Activated T-helper 1 cell treated with anti-CD3 and anti-CD28 coated beads, Interleukin-2, amount 50 U/mL, for 16 hours (primary cell): Measurements from ENCODE around the gene TRIP13.

Source experiments
- DNase-seq, 2 donors: peaks; one replicate each; pipeline ENCODE4 v3.0.0-alpha.2; 2020; ENCODE audit warnings: low read depth in 1 of 2, low spot score in 1 of 2

Gene TRIP13

DNA sequence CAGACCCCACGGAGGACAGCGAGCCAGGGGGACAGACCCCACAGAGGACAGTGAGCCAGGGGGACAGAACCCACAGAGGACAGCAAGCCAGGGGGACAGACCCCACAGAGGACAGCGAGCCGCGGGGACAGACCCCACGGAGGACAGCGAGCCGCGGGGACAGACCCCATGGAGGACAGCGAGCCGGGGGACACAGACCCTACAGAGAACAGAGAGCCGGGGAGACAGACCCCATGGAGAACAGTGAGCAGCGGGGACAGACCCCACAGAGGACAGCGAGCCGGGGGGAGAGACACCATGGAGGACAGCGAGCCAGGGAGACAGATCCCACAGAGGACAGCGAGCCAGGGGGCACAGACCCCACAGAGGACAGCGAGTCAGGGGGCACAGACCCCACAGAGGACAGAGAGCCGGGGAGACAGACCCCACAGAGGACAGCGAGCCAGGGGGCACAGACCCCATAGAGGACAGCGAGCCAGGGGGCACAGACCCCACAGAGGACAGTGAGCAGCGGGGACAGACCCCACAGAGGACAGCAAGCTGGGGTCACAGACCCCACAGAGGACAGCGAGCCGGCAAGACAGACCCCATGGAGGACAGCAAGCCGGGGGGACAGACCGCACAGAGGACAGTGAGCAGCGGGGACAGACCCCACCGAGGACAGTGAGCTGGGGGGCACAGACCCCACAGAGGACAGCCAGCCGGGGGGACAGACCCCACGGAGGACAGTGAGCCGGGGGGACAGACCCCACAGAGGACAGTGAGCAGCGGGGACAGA is 37.5 kb upstream of the TRIP13 start:
- no peak for DNase-seq

DNA sequence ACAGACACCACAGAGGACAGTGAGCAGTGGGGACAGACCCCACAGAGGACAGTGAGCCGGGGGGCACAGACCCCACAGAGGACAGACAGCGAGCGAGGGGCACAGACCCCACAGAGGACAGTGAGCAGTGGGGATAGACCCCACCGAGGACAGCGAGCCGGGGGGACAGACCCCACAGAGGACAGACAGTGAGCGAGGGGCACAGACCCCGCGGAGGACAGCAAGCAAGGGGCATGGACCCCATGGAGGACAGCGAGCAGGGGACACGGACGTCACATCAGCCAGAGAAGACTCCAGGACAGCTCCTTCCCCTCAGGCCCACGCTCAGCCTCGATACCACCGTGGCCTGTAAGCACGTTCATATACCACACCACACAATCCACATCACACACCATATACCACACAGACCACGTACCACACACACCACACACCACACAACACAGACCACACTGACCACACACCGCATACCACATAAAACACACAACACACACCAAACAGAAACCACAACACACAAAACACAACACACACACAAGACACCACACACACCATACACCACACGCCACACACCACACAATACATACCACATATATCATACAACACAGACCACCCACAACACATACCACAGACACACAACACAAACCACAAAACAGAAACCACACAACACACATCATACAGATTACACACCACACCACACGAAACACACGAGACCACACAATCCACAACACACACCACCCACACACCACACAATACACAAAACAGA is 36.7 kb upstream of the TRIP13 start:
- DNase-seq, result no peak

DNA sequence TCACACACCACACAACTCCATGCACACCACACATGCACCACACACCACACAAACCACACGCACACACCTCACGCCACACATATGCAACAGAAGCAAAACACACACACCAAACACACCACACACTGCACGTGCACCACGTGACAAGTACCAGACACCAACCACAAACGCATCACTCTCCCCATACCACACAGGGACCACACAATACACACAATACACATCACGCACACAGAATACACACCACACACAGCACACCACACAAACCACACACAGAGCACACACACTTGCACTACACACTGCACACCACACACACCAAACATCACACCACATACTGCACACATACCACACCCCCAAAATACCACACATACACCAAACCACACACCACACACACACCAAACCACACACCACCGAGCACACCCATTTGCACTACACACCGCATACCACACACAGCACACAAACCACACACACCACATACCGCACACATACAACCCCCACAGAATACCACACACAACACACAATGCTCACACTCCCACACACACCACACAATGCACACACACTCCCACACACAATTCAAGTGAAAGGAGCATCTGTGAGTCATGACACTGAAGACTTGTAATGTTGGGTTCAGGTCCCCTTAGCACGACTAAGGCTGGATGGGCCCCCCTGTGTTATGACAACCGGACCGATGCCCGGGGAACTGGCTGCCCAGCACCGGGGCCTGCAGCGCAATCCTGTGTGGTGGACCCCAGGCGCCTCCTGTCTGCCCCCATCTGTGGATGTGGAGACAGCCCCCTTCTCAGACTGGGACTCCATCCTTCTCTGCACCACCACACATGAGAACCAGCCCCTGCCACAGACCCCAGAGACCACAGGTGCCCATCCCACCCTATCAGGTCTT is 35.9 kb upstream of the TRIP13 start:
- DNase-seq, result no peak

DNA sequence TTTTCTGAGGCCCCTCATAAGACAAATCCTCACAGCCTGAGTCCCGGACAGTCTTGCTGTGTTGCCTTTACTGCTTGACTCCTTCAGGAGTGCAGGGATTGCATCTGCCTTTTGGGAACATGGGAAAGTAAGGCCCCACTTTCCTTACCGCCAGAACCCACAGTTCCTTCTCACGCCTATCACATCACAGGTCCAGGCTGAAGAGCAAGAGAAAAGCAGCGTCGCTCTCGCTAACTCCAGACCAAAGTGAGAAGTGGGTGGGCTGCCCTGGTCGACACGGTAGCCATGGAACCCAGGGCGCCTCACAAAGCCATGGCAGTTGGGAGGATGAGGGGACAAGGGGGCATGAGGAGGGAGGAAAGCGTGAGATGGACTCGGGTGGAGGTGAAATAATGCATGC is 34.0 kb upstream of the TRIP13 start:
- DNase-seq, result no peak

DNA sequence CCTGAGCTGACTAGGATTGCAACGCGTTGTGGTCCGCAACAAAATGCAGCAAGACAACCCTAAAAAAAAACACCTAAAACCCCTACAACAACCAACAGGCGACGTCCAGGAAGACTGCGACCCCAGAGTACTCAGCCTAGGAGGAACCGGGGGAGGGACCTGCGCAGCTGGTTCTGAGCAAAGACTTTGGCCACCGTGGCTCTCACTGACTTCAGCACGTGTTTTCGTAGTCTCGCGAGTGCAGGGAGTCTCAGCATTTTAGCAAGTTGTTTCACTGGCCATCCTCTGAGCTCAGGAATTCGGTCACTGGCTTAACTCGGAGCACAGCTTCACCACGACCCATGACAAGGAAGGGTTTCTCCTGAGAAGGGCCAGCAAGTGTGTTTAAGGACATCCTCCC is 33.3 kb upstream of the TRIP13 start:
- DNase-seq, result no peak

DNA sequence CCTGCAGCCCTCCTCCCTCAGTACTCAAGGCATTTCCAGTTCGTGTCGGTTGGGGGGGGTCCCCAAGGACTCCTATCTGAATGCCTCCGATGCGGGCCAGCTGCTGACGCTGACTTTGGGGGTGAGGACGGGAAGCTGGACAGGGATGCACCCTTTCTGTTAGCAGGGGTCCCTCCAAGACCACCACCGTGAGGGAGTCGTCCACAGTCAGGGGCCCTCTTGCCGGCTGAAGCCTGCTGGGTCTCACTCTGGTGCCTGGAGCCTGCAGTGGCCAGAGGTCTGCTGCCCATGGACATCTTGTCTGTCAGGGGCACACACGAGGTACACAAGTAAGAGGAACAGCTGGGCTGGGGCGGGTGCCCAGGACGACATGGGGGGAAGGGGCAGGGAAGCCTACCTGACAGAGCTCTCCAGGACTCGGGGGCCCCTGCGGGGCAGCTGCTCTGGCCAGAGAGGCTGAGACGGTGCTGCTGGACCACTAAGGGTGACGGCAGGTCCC is 32.8 kb upstream of the TRIP13 start:
- no peak for DNase-seq

DNA sequence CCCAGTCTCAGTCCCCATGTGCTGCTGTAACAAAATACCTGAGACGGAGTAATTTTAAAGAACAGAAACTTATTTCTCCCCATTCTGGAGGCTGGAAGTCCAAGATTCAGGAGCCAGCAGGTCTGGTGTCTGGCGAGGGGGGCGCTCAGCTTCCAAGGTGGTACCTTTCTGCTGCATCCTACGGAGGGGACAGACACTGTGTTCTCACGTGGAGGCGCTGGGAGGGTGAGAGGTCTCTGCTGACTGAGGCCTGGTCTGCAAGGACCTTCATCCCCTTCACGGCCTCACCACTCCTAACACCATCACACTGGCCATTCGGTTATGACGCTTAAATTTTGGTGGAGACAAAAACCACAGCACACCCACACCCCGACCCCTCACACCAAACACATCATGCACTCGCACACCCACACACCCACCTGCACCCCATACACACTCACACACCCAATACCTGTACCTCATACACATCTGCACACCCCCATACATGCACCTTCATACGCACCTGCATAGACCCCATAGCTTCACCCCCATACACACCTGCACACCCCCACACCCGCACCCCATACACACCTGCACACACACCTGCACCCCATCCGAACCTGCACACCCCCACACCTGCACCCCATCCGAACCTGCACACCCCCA is 32.1 kb upstream of the TRIP13 start:
- no peak for DNase-seq

DNA sequence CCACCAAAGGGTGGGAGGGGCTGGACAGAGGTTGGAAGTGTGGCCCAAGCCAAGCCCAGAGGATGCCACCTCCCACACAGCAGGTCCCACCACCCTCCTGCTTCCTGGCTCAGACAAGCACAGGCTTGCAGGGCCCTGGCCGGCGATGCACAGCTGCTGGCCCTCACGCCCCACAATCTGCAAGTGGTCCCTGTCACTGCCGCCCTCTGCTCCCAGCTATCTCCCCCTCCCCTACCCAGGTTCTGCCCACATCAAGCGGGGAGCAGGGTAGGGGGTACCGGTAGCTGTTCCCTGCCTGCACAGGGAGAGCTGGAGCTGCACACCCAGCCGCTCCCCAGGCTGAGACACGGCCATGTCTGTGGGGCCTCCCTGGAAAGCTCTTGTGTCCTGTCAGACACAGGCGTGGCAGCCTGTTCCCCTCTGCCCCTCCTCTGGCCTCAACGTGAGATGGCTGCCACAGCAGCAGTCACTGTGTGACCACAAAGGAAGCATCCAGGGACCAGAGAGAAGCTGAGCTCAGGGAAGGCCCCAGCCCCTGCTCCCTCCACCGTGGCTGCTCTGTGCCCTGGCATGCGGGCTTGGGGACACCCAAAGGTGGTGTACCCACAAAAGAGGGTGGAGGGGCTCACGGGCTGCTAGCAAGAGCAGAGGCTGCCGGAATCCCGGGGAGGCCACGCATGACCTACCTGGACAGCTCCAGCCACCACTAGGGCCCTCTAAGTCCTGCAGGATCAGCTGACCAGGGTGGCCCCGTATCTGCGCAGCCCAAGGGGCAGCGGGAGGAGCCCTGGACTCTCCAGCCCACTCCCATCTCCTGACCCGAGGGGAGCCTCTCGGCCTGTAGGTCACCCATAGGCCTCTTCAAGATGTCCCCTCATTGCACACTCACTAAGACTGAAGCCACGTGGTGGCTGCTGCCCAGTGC is 31.0 kb upstream of the TRIP13 start:
- DNase-seq, result no peak

DNA sequence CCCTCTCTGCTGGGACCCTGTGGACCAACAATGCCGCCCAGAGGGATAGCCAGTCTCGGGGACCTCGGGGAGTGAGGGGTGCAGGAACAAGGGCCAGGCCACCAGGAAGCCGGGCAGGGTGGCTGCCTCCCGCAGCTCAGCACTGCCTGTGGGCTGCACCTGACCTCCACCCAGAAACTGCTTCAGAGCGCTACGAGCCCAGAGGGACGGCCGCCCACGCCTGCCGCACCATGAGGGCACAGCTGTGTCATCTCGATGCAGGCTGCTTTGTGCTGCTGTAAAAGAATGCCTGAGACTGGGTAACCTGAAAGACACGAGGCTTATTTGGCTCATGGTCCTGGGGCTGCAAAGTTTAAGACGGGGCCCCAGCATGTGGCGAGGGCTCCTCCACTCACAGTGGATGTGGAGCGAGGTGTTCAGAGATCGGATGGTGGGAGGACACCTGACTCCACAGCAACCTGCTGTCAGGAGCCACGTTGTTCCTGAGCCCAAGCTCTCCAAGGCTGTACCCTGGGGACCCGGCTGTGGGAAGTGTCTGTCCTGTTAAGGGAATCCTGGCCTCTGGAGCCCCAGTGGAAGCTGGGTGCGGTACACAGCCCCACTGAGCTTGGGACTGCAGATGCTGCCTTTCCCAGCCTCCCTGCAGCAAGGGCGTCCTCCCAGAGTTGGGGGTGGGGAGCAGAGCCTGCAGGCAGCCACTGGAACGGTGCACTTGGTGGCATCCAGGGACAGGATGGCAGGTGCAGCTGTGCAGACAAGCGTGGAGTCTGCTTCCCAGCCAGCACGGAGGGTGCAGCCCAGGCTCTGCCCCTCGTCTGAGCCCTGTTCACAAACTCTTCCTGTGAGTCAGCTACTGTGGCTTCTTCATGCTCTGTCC is 30.1 kb upstream of the TRIP13 start:
- DNase-seq, result no peak

DNA sequence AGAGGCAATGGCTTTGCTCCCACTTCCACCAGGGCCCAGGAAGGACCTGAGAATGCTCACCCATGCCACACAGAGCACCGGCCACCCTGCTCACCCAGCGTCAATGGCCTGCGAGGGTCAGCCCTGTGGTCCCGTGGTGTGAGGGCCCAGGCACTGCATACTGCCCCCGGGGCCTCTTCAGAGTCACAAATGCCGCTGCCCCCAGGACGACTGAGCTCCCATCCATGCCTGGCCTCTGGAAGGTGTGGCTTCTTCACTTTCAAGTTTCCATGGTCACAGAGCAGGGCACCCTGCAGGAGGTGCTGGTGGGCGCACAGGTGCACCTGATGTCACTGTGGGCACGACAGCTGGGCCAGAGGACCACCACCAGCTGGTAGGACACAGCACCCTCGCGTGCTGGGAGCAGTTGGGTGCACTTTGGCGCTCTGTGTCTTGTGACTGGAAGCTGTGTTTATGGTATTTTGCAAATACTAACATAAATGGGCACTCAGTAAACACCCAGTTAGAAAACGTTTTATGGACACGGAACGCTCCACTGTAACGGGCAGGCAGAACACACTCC is 29.4 kb upstream of the TRIP13 start:
- no peak for DNase-seq

DNA sequence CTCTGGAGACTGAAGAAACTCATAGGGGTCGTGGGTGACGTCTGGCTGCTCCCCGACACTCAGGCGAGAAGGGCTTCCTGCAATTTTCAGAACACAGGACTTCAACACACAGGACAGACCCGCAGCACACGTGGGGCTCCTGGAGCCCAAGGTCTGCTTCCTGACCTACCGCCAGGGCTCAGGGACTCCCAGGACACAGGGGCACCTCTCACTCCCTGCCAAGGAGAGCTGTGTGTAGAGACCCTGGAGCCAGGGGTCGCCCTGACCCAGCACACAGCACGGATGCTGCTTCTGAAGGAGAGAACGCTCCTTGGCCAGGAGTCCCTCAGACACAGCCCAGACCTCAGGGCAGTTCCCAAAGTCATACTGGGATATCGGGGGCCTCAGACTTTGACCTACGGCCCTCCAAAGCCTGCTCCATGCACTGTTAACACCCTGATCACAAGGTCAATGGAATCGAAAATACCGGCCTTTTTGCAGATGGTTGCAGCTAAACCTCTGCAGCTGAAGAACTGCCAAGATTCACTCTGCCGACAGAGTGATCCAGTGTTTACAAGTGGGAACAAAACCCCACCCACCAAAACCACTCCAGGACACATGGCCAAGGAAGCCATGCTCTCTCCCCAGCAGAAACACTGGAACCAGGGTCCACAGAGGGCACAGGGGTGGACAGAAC is 28.1 kb upstream of the TRIP13 start:
- no peak for DNase-seq

DNA sequence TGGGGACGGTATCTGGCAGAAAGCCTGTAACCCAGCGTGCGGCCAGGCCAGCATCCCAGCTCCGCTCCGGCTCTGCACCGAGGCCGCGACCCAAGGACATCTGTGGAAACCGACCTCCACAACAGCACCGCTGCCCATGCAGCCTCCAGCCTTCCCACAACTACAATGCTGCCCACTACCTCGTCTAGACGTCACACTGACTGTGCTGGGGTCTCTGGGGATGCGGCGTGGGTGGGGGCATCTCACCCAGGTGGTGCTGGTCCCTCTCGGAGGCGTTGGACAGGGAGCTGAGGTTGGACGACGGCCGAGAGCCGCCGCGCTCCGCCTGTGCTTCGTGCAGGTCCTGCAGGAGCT is 27.5 kb upstream of the TRIP13 start:
- DNase-seq, result no peak

DNA sequence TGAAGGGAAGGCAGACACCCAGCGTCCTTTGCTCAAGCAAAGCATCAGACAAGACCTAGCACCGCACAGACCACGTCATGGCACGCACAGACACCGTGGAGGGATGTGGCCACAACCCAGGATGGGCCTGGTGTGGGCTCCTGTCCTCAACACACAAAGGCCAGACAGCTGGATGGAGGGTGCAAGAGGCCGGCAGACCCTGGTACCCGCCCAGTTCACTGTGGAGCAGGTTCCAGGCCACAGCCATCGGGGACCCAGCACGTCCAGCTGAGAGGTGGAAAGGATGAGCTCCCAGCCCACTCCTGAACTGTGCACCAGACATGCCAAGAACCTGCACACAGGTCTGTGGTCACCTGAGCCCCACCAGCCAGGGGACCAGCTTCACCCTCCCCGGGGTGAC is 26.9 kb upstream of the TRIP13 start:
- no peak for DNase-seq

DNA sequence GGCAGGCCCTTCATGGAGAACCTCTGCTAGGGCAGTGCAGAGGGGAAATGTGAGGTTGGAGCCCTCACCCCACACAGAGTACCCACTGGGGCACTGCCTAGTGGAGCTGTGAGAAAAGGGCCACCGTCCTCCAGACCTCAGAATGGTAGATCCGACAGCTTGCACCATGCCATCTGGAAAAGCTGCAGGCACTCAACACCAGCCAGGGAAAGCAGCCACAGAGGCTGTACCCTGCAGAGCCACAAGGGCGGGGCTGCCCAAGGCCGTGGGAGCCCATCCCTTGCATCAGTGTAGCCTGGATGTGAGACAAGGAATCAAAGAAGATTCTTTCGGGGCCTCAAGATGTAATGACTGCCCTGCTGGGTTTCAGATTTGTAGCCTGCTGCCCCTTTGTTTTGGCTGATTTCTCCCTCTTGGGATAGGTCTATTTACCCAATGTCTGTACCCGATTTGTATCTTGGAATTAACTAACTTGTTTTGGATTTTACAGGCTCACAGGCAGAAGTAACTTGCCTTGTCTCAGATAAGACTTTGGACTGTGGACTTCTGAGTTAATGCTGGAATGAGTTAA is 25.3 kb upstream of the TRIP13 start:
- no peak for DNase-seq

DNA sequence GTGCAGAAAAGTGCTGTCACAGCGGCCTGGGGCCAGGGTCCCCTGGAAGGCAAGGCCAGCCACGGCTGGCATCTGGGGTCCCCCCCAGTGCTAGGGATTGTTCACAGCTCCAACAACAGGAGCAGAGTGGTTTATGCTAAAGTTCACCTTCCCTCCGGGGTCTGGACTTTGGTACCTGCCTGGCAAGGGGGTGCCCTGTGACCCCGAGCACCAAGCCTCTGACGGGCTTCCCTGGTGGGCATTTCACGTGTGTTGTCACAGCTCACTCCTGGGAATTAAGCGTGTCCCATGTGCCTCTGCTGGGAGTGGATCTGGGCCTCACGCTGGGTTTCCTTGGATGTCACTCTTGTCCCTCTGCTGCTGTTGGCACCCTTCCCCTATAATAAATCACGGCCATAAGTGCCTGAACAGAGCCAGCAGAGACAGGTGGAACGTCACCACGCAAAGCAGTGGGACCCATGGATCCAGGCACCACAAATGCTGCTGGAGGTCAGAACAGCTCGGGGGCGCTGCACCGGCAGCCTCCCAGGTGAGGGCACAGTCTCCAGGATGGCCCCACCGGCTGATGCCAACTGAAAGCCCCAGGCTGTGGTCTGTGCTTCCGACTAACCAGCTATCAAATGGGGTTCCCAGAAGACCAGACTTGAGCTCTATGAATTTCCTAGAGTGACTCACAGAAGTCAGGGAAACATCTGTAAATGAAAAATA is 24.1 kb upstream of the TRIP13 start:
- DNase-seq, result no peak

DNA sequence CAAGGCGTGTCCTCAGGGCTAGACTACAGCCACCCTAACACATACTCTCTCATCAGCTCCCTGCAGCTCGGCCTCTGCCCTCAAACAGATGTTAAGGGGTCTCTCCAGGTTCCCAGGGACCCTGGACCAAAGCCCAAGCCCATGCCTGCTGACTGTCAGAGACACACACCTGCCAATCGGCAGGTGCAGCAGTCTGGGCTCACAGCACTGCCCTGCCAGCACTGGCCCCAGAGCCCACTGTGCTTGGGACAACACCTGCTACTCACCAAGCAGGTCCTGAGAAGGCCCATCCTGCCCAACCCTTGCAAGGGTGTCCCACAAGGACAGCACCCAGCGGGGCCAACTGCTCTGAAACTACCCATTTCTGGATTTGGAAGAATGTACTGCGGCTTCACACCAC is 21.7 kb upstream of the TRIP13 start:
- DNase-seq, result no peak

DNA sequence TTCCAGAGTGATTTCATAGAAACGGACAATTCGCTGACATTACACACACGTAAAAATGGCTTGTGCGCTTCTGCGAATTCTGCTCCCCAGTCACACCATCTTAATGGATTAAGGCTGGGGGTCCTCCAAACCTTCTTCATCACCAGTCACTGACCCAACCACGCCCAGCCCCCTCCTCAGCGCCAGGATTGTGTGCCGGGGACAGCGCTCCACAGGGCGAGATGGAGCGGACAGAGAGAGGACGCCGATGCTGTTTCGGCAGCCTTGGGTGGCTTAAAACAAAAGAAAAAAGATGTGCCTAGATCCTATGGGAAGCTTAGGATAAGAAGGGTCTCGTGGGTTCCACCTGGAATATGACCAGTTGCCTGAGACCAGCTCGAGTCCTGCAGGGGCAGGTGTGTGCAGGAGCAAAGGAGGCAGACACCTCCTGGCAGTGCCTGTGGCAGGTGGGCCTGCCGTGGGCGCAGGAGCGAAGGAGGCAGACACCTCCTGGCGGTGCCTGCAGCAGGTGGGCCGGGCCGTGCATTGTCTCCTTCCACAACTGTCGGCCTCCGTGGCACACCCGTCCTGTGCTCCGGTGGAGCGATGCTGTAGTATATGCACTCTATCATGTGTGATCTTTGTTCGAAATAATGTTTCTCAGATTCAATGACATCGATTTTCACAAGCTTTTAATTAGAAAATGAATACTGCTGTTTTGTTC is 20.9 kb upstream of the TRIP13 start:
- DNase-seq, result no peak
